ENCODE results near the gene FUZ.

The FUZ gene

GRCh38 chr19:49859682-49860335 lies 46.7 kb upstream of the FUZ start:
- TF ChIP-seq CTCF (IDR thresholded peaks at IDR 0.05; ENCODE audit: insufficient read depth, low read length, missing control alignments), result no peak
- no peak overlapping the region for H3K4me3 ChIP-seq (ENCODE audit: low read depth, low read length)
- ChIA-PET CTCF (no interaction called here), POLR2A (interaction anchor here (0.8 to 2.3 kb wide), 3 partner anchors 9 to 16 kb away, joined by 3 to 13 read pairs (median 7); no protein-coding TSS in a partner anchor)
- DNase-seq (ENCODE audit: low read depth, low spot score), result no peak

GRCh38 chr19:49858088-49858985 lies 45.2 kb upstream of the FUZ start:
- CTCF ChIA-PET, result no interaction called here
- POLR2A ChIA-PET, result interaction anchor here (2.0 to 2.3 kb wide), 2 partner anchors 11 to 17 kb away, joined by 7 to 13 read pairs; no protein-coding TSS in a partner anchor
- H3K4me3 ChIP-seq (ENCODE audit: low read depth, low read length), result no peak overlapping the region
- TF ChIP-seq CTCF (IDR thresholded peaks at IDR 0.05; ENCODE audit: insufficient read depth, low read length, missing control alignments), result no peak
- DNase-seq (ENCODE audit: low read depth, low spot score), result no peak

- DNase-seq (ENCODE audit: low read depth, low spot score), result no peak
- H3K4me3 ChIP-seq (ENCODE audit: low read depth, low read length), result no peak overlapping the region
- POLR2A ChIA-PET, result interaction anchor here (2.0 to 2.3 kb wide), 2 partner anchors 11 to 18 kb away, joined by 7 to 13 read pairs; no protein-coding TSS in a partner anchor
- TF ChIP-seq CTCF (IDR thresholded peaks at IDR 0.05; ENCODE audit: insufficient read depth, low read length, missing control alignments), result no peak
- CTCF ChIA-PET, result interaction anchor here (1.0 kb wide), 1 partner anchor 14 kb away, joined by 3 read pairs; no protein-coding TSS in a partner anchor
These were observed 44.7 kb upstream of the FUZ start for GRCh38 chr19:49857838-49858087.

- CTCF ChIA-PET, result interaction anchor here (1.0 kb wide), 1 partner anchor 13 kb away, joined by 3 read pairs; no protein-coding TSS in a partner anchor
- no peak for DNase-seq (ENCODE audit: low read depth, low spot score)
- POLR2A ChIA-PET, result no interaction called here
- TF ChIP-seq CTCF (IDR thresholded peaks at IDR 0.05; ENCODE audit: insufficient read depth, low read length, missing control alignments), result no peak
- H3K4me3 ChIP-seq (ENCODE audit: low read depth, low read length), result no peak overlapping the region
These were observed 44.2 kb upstream of the FUZ start for GRCh38 chr19:49857061-49857837.

GRCh38 chr19:49856574-49857021 lies 43.5 kb upstream of the FUZ start:
- no peak overlapping the region for H3K4me3 ChIP-seq (ENCODE audit: low read depth, low read length)
- no peak for TF ChIP-seq CTCF (IDR thresholded peaks at IDR 0.05; ENCODE audit: insufficient read depth, low read length, missing control alignments)
- POLR2A ChIA-PET, result no interaction called here
- CTCF ChIA-PET, result interaction anchor here (1.0 kb wide), 1 partner anchor 12 kb away, joined by 3 read pairs; no protein-coding TSS in a partner anchor
- DNase-seq (ENCODE audit: low read depth, low spot score), result no peak
